ENCODE results near the gene IGSF22.

IGSF22 gene

DNA sequence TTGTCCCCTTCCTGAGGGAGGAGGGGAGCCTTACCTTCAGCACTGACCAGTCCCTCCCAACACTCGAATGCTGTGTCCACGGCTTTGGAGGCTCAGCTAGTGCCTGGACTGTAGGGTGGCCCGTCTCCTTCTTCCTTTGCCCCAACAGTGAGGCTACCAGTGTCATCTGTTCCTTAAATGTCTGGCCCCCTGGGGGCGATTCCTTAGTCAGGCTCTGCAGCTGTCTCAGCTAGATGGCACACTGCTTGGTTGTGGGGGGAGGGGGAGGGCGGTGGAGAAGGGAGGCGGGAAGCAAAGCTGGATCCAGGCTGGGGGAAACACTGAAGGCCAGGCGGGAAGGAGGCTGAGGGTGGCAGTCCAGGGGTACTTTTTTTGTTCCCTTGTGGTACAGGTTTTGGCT, at the start of gene IGSF22:
Gene IGSF22 (minus strand): TSS at position 149 of the 400 bp plus-strand sequence. CDS start 1,952 bp downstream, outside the sequence.
- no peak for DNase-seq

DNA sequence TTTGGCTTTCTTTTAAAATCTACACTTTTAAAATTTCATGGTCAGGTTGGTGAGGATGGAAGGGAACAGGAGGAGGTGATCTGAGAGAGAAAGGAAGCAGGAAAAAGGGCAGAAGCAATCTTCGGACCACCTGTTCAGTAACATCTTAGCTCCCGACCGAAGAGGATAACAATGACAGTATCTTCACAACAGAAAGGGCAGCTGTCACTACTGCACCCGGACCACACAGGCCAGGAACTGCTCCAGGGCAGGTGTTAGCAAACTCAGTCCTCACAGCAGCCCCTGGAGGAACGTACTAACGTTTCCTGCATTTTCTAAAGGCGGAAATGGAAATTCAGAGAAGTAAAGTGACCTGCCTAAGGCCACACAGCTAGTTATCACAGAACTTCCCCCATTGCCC, 48.8 kb upstream of the IGSF22 start:
- DNase-seq: no peak

DNA sequence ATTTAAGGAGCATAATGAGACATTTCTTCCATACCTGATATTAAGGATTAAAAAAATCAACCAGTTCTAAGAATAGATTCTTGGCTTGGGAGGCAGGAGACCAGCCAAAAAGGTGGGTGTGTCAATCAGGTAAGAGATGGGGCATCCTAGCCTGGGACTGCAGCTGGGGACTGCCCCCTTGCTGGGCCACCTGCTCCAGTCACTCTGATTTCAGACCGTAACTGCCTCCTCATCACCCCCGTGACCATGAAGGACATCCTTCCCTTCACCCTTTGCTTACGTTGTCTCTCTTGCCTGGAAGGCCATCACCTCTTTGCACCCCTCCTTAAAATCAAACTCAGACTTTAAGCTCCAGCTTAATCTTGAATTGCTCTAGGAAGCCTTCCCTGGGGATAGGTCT, 47.7 kb upstream of the IGSF22 start:
- DNase-seq: no peak

DNA sequence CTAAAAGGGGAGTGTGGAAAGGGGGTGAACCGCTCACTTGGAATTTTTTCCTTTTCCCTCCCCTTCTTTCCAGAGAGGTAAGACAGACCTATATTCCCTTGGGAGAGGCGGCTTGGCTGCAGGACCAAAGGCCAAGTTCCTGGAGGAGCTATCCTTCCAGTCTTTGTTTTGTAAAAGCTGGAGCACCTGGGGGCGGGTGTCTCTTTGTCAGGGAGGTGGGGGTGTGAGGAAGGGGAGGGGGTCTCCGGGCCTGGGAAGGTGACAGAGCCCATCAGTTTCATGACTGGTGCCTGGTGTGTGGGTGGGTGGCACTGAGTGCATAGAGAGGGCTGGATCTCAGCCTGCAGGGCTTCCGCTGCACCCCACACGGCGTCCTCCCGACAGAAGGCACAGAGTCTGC, 47.1 kb upstream of the IGSF22 start:
- DNase-seq: no peak

DNA sequence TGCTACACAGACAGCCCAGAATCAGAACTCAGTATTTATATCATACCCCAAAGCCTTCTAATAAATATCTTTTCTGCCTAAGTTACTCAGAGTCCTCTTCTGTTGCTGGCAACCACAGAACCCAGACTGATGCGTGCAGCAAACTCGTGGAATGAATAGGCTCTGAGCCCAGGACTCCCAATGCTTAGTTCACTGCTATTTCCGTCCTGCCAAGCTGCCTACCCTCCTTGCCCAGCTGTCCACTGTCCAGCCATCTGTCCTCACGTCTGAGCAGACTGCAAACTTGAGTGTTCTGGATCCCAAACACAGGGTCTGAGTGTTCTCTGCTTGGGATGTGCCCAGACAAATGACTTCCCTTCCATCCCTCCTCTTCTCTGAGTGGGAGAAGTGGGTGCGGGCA, 46.2 kb upstream of the IGSF22 start:
- DNase-seq: no peak

DNA sequence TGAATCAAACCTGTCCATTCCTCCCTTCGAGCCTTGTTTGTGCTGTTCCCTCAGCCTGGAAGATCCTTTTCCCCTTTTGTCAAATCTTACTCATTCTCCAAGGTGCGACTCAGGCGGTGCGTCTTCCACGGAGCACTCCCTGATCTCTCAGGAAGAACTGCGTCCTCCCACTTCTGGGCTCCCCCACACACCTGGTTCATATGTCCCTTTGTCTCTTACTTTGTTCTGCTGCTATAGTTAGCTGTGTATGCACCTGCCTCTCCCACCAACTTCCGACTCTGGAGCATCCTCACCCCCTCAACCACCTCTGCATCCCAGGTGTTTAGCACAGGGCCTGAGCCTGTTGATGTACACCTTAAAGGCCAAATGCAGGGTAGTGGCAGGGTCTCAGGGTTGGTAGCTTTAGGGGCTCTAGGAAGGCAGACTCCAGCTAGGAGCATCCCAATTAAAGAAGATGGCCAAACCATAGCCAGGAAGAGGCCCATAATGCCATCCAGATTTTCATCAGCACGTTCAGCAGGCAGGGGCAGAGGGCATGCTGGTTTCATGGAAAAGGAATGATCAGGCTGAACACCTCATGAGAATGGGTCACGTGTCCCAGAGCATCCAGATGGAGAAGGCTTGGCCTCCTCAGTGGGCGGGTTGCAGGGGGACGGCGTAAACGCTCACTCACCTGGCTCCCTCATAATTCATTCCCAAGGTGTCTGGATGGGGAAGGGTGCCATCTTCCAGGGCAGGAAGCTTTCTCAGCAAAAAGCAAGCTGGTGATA, 45.5 kb upstream of the IGSF22 start:
- no peak for DNase-seq

DNA sequence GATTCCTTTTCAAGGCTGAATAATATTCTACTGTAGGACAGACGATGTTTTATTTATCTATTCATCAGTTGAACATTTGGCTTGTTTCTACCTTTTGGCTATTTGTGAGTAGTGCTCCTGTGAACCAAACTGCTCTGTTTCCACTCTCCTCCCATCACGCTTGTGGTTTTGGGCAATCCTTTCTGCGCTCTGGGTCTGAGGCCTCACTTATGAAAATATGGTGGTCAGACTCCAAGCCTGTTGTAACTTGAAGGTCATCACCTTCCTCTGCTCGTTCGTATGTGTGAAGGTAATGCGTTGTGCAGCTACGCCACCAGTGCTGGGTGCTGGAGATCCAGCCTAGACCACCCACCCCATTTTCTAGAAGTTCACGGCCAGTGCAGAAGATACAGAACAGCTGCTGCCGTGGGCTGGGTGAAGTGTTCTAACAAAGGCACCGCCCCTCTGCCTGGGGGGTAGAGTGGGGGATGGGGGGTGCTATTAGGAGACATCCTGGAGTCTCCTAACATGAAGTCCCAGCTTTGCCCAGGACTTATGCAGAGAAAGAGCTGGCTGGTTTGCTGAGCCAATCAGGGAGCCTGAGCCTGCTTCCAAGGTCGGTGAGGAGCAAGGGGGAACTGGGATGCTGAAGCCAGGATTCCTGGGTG, 44.6 kb upstream of the IGSF22 start:
- DNase-seq: no peak

DNA sequence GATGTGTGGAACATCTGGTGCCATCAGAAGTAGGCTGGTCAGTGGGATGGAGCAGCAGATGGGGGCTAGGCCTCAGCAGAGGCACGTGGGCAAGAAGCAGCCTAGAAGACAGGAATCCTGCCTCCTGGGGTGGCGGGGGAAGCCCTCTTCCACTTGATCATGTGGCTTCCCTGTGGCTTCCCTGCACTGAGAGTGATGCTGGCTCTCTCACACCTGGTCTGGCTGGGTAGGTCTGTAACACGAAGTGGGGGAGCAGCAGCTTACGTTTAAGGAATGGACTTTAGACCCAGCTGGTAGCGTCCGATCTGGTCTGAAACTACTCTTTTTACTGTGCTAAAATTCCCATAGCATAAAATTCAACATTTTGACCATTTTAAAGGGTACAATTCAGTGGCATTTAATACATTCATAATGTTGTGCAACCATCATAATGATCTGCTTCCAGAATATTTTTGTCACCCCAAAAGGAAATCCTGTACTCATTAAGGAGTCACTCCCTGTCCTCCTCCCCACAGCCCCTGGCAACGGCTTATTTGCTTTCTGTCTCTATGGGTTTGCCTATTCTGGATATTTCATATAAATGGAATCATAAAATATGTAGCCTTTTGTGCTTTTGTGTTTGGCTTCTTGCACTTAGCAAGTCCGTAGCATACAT, 43.9 kb upstream of the IGSF22 start:
- no peak for DNase-seq

DNA sequence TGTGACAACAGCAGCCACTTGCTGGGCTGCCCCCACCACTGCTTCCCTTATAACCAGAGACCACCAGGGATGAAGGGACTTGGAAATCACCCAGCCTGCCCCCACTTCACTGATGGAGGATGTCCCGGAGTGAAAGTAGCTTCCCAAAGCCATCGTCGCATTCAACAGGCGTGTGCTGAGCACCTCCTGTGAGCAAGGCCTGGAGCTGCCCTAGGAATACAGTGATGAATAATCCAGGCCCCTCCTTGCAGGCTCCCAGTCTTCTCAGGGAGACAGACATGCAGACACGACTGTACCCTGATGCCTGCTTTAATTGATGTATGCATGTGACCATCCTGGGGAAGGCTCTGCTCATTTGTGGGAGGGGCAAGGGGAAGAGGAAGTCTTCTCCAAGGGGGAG, 43.0 kb upstream of the IGSF22 start:
- DNase-seq: no peak

DNA sequence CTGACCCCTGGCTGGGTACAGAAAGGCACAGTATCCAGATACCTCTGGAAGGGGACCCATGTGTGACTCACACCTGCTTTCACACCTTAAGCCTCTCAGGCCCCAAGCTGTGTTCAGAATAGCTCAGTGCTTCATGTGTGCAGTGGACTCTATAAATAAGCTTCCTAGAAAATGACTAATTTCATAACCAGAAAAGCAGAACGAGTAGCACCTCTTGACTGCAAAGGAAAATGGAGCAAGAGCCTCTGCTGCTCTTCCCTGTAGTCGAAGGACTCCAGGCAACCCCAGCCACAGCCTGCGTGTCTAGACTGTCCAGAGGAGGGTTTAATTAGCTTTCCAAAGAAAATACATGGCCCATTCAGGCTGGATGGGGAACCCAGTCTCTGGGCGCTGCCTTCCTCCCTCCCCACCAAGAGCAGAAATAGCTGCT, 42.5 kb upstream of the IGSF22 start:
- DNase-seq: no peak

DNA sequence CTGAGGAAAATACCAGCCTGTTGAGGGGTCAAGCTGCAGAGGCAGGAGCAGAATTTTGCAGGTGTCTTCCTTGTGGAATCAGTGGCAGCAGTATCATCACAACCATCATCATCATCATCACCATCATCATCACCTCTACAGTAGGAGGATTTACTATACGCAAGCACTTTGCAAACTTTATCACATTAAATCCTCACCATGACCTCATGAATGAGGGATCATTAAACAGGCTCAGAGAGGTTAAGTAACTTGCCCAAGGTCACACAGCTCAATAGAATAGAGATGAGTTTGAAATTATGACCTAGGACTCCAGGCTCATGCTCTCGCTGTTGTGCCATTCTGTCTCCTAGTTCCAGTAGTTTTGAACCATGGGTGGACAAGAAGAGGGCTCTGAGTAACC, 40.0 kb upstream of the IGSF22 start:
- DNase-seq: no peak

DNA sequence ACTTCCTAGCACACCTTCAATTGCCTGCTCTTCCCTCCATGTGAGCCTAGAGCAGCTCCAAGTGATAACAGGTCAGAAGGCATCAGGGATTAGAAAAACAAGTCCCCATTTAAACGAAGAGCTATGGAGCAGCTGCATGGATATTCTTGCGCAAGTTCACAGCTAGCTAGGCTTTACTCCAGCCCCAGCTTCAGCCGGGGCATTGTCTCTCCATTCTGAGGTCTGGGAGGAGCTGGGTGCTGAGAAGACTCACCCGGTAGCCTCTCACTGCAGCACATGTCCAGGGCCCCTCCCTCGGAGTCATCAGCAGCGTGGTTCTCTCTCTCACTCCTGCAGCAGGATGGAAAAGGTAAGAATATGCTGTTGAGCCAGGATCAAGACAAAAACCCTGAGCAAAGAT, 39.6 kb upstream of the IGSF22 start:
- DNase-seq: no peak

DNA sequence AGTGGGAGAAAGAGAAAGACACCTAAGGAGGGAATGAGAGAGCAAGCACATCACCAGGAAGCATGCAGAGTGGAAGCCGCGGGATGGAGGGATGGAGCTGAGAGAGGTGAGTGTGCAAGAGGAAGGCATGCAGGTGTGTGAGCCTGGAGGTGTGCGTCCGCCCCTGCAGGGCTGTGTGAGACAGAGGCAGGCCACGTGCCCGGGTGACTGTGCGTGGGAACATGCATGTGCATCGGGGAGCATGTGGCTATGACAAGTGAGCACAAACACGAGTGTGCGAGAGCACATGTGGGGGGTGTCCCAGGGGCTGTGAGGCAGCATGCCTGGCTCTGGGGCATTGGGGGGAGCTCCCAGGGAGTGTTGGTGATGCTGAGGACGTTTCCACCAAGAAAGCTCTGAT, 35.8 kb upstream of the IGSF22 start:
- no peak for DNase-seq

DNA sequence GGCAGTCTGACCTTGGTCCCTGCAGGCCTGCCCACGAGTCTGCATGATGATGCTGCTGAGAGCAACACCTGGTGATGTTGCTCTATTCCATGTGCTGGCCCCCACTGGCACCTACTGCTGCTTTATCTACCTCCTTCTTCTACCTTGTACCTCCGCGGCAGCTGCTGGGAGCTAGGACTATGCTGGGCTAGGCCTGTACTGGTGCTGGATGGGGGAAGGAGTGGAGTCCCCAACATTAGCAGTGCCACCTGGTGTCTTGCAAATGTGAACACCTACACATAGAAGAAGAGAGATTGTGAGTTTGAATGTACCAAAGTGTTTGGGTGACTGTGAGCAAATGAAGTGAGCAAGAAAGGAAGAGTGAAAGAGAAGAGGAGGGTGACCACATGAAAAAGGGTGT, 35.2 kb upstream of the IGSF22 start:
- no peak for DNase-seq

DNA sequence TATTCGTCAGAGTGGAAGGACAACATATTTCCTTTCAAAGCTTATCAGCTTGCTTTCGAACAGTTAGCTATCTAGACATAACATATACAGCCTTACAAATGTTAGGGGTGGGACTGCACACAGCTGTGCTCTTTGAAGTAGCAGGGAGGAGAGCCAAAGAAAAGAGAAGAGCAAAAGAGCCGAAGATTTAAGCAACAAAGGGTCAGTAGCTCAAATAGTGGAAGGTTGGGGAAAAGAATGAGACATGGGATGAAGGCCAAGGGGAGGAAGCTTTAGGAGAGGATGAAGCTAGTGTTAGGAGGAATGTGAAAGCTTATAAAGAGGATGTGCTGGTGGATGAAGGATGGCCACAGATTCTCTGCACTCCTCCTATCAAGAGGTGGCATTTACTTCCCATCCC, 31.8 kb upstream of the IGSF22 start:
- no peak for DNase-seq

DNA sequence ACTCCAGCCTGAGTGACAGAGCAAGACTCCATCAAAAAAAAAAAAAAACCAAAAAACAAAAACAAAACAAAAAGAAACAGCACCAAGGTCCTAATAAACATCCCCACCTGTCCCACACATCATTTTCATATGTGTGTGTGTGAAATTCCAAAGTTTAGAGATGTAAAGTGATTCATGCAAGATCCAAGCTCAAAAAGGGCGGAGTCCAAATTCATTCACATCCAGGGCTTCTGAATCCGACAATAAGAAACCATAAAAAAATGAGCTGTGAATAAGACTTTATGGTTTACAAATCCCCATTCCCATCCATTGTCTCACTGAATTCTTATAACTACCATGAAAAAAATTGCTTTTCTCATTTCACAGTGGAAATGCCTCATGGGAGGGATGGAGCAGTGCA, 30.9 kb upstream of the IGSF22 start:
- no peak for DNase-seq

DNA sequence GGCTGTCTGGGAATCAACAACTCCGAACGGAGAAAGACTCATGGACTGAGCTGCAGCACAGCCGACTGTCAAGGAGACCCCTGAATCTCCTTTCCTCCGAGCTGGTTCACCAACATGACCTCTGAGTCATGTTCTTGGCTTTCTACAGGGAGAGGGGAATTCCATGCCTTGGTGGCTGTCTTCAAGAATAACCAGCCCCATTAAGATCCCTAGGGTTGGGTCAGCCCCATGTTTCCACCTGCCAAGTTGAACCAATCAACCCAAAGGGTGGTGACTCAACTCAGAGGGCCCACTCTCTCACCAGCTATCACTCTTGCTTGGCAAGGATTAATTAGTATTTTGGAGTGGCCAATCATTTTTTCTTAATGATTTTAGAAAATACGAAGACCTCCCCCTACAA, 28.3 kb upstream of the IGSF22 start:
- no peak for DNase-seq

DNA sequence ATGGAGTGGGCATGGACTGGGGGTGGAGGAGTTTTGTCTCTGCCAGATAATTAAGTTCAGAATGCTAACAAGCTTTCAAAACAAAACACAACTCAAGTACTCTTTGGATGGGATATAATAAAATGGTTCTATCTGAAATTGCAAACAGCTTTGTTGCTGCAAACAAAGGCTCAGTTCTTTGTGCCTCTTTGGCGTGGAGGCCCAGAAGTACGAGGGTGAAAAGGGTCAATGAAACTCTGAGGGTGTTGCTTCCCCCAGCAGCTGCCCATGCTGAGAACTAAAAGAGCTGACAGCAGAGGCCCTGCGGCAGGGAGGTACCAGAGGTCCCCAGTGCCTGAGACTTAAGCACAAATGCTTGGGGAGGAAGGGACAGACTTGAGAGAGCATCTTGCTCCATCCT, 26.5 kb upstream of the IGSF22 start:
- DNase-seq: no peak

DNA sequence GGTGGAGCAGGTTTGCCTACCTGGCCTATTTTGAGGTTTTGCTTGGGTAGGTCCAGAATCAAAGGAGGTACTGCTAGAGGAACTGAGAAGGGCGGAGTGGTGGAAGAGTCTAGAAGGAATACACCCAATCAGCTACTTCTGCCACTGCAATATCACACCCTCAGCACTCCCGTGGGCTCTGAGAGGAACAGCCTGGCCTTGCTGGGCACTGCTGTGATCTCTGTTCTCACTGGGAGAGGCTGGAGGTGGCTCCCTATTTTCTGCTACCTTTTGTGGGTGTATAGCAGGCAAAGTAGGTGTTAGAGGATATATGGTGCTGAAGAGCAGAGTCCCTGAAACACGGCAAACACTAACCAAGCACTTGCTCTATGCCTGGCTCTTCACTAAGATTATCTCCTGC, 25.0 kb upstream of the IGSF22 start:
- DNase-seq: no peak

DNA sequence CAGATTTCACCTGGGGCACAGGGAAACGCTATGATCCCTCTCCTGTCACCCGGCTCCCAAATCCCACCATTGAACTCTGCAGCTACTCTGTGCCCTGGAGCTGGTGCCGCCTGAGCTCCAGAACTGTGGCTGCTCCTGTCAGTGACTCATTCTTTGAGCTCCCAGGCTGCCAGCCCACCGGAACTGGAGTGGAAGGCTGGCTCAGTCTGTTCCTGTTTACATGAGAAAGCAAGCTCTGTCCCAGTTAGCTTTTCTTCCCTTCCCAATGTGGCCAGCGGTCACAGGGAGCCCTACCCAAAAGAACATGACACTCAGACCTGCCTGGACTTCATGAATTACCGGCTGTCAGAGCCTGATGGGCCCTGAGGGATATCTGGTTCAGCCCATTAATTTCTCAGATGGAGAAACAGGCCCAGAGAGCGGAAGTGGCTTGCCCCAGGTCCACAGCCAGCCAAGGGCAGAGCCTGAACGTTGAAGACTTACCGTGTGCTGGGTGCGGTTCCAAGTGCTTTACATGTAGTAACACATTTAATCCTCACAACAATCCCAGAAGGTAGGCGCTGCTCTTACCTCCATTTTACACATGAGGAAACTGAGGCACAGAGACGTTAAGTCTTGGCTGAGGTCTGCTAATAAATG, 23.8 kb upstream of the IGSF22 start:
- DNase-seq: no peak

DNA sequence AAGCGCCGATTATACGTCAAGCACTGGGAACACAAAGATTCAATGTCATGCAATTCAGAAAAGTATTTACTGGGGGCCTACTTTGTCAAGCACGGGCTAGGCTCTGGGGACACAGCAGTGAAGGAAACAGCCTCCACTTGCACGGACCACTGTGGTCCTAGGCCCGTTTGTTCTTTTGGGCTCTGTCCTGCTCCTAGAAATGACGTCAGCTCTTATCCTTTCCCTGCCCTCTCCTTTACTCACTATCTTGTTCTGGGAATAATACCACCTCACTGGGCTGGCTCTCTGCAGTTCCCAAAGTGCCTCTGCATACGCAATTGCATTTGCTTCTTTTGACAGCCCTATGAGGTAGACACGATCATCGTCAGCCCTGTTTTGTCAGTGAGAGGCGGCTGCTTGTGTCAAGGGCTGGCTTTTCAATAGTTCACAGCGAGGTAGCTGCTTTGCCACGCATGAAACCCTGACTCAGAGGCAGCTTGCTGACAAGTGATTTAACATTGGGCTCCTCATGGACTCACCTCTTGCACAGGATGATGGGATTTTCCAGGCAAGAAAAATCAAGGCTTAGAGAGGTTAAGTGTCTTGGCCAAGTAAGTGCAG, 22.9 kb upstream of the IGSF22 start:
- no peak for DNase-seq

DNA sequence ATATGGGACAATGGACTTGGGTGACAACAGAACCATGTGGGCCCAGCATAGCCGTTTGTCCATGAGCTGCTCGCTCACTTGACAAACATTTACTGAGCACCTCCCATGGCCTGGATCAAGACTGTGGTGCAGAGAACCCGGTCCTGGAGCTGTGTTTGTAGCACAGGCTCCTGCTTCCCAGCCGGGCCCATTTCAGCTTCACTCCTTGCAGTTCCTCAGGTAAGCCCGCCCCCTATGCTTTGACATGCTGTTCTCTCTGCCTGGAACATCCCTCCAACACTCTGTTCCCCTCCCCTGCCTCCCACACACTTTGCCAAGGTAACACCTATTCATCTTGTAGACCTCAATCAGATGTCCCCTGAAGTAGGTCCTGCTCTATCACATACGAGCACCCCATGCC, 19.3 kb upstream of the IGSF22 start:
- DNase-seq: no peak

DNA sequence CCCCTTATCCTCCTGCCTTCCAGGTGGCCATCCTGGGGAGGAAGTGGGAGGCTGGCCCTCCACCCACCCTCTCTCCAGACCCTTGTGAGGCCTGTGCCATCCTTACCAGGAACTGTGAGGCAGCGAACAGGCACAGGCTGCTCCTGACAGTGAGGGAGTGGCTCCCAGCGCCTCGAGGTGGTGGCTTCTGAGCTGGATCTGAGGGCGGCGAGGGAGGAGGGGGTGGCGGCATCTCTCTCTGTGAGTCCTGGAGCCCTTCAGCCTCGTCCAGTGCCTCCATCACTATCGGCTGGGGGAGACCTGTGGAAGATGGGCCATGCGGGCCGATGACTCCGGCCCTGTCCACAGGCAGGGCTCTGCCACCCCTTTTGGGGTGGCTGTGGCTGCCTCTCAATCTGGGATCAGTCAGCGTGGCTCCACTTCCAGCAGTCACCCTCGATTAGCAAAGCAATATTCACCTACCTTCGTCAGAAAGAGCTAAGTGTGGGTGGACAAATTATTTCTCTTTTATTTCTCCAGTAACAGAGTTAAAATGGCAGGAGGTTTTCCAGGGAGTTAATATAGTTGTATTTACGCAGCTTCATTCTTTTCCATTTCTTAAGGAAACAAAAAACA, 18.0 kb upstream of the IGSF22 start:
- no peak for DNase-seq

Data from NCI-H1417 treated with DMSO at 0.1 percent for 48 hours (cell line).